AG20443 (cell line): Measurements from ENCODE around the gene GAL.

ENCODE experiments used
- DNase-seq: peaks from one replicate; pipeline ENCODE4 v3.0.0; 2012; ENCODE audit warnings: low spot score, mixed read lengths

Gene GAL

GRCh38 chr11:68682531-68682961 is 1.8 kb upstream of the GAL start:
- no peak for DNase-seq

GRCh38 chr11:68683121-68683520 is 1.2 kb upstream of the GAL start:
- DNase-seq: no peak

GRCh38 chr11:68683536-68684384 is 584 bp upstream of the GAL start:
- DNase-seq: no peak

GRCh38 chr11:68685656-68686380 is 1.5 kb downstream of the GAL start:
- DNase-seq: no peak

- no peak for DNase-seq
Measured at GRCh38 chr11:68686486-68686885, 2.1 kb downstream of the GAL start.

GRCh38 chr11:68687311-68687710 is 3.0 kb downstream of the GAL start:
- DNase-seq: no peak

GRCh38 chr11:68687986-68688385 is 3.6 kb downstream of the GAL start:
- DNase-seq: no peak

GRCh38 chr11:68688881-68689280 is 4.5 kb downstream of the GAL start:
- DNase-seq: no peak

- DNase-seq: no peak
Measured at GRCh38 chr11:68689737-68690625, 5.6 kb downstream of the GAL start.

GRCh38 chr11:68690671-68691401 is 6.5 kb downstream of the GAL start:
- DNase-seq: no peak

GRCh38 chr11:68691402-68691784 is 7.0 kb downstream of the GAL start:
- DNase-seq: no peak

- DNase-seq: no peak
Measured at GRCh38 chr11:68692115-68692514, 7.8 kb downstream of the GAL start.

- no peak for DNase-seq
Measured at GRCh38 chr11:68692871-68693483, 8.6 kb downstream of the GAL start.

GRCh38 chr11:68693484-68693882 is 9.1 kb downstream of the GAL start:
- no peak for DNase-seq

- DNase-seq: no peak
Measured at GRCh38 chr11:68694431-68695297, 10.3 kb downstream of the GAL start.

GRCh38 chr11:68695531-68695930 is 11.2 kb downstream of the GAL start:
- no peak for DNase-seq

GRCh38 chr11:68698993-68699392 is 14.6 kb downstream of the GAL start:
- no peak for DNase-seq

GRCh38 chr11:68704887-68705286 is 20.5 kb downstream of the GAL start:
- no peak for DNase-seq

GRCh38 chr11:68707527-68707926 is 23.2 kb downstream of the GAL start:
- no peak for DNase-seq

GRCh38 chr11:68709062-68709461 is 24.7 kb downstream of the GAL start:
- no peak for DNase-seq
